Type B pancreatic cell (in vitro differentiated cells): ENCODE data around the gene CASQ1. TPM values are rescaled to one million over a fixed set of nuclear protein-coding genes. Genes with fewer than 3 reads are reported as not detected.

ENCODE experiments used
- DNase-seq: peaks from one replicate; pipeline ENCODE4 v3.0.0; 2021; ENCODE audit warnings: mixed read lengths; ENCODE audit not compliant: unreplicated experiment; ENCODE audit errors: extremely low spot score
- H3K27ac Mint-ChIP-seq: 2 replicates; pipeline ENCODE4 v1.8.0; 2021; ENCODE audit warnings: mild to moderate bottlenecking, mixed read lengths
- H3K27me3 Mint-ChIP-seq: 2 replicates; pipeline ENCODE4 v1.8.0; 2021; ENCODE audit warnings: mixed read lengths
- H3K36me3 Mint-ChIP-seq: 2 replicates; pipeline ENCODE4 v1.8.0; 2021; ENCODE audit warnings: mixed read lengths
- H3K4me1 Mint-ChIP-seq: one replicate; pipeline ENCODE4 v1.8.0; 2021; ENCODE audit warnings: mixed read lengths; ENCODE audit not compliant: unreplicated experiment
- H3K4me3 Mint-ChIP-seq: 2 replicates; pipeline ENCODE4 v1.8.0; 2021; ENCODE audit warnings: mild to moderate bottlenecking, mixed read lengths
- H3K9me3 Mint-ChIP-seq: 2 replicates; pipeline ENCODE4 v1.8.0; 2021; ENCODE audit warnings: mixed read lengths
- CTCF ChIP-seq: fragments of 200-600 bp; sonication (generic); conservative IDR thresholded peaks from 2 replicates; pipeline ENCODE4 v1.5.0; 2021; ENCODE audit warnings: antibody characterized with exemption, mild to moderate bottlenecking
- total RNA-seq: library from RNA; stranded (reverse); gene quantifications from 2 replicates; pipeline ENCODE4 v1.2.1, GENCODE V29; 2021; ENCODE audit warnings: low replicate concordance

Gene CASQ1
- total RNA-seq, 1 donor from 2014 or later: 0.46 TPM

- DNase-seq: no peak
- Mint-ChIP-seq H3K4me1 (no peaks in the 10 kb centered on the region), H3K4me3 (no peak overlapping the region), H3K9me3 (no peaks in the 10 kb centered on the region), H3K36me3 (no peaks in the 10 kb centered on the region), H3K27me3 (peaks cover 2% of the 10 kb centered on the region), H3K27ac (no peak overlapping the region)
- no peak for TF ChIP-seq CTCF
Observed at GRCh38 chr1:160194737-160195059, 4.3 kb downstream of the CASQ1 start.

- peaks cover 2% of the 10 kb centered on the region for H3K27me3 Mint-ChIP-seq
- TF ChIP-seq CTCF: no peak
- no peaks in the 10 kb centered on the region for H3K4me1 Mint-ChIP-seq
- H3K27ac Mint-ChIP-seq: no peak overlapping the region
- H3K36me3 Mint-ChIP-seq: no peaks in the 10 kb centered on the region
- H3K4me3 Mint-ChIP-seq: no peak overlapping the region
- no peaks in the 10 kb centered on the region for H3K9me3 Mint-ChIP-seq
- DNase-seq: no peak
Observed at GRCh38 chr1:160196143-160196542, 5.8 kb downstream of the CASQ1 start.

- Mint-ChIP-seq H3K27me3 (peaks cover 2% of the 10 kb centered on the region), H3K9me3 (no peaks in the 10 kb centered on the region), H3K27ac (no peak overlapping the region), H3K4me3 (no peak overlapping the region), H3K36me3 (no peaks in the 10 kb centered on the region), H3K4me1 (no peaks in the 10 kb centered on the region)
- no peak for DNase-seq
- TF ChIP-seq CTCF: no peak
Observed at GRCh38 chr1:160197231-160197630, 6.9 kb downstream of the CASQ1 start.

GRCh38 chr1:160200786-160201185 lies 10.4 kb downstream of the CASQ1 start:
- peaks cover 2% of the 10 kb centered on the region for H3K27me3 Mint-ChIP-seq
- no peak for TF ChIP-seq CTCF
- no peak overlapping the region for H3K4me3 Mint-ChIP-seq
- H3K9me3 Mint-ChIP-seq: no peaks in the 10 kb centered on the region
- H3K36me3 Mint-ChIP-seq: no peaks in the 10 kb centered on the region
- no peak for DNase-seq
- H3K4me1 Mint-ChIP-seq: peaks cover 11% of the 10 kb centered on the region
- H3K27ac Mint-ChIP-seq: peak overlapping the region; percentile 66

GRCh38 chr1:160204526-160205241 lies 14.3 kb downstream of the CASQ1 start:
- Mint-ChIP-seq H3K27ac (peak overlapping the region; percentile 80), H3K9me3 (no peaks in the 10 kb centered on the region), H3K27me3 (no peaks in the 10 kb centered on the region), H3K4me1 (peaks cover 42% of the 10 kb centered on the region), H3K36me3 (peaks cover 16% of the 10 kb centered on the region), H3K4me3 (peak overlapping the region; percentile 90)
- TF ChIP-seq CTCF: no peak
- no peak for DNase-seq
